Fibroblast of lung (primary cell): ENCODE measurements around the gene PIK3CB.

Source experiments
- EZH2 ChIP-seq: IDR thresholded peaks from 2 replicates; pipeline ENCODE4 v1.5.1; 2012; ENCODE audit warnings: low read length, control low read depth, mild to moderate bottlenecking; ENCODE audit errors: missing control alignments
- TF ChIP-seq, protein P1 (sequence below), 2 donors: IDR thresholded peaks in 1 of 2; conservative IDR thresholded peaks in 1 of 2; 1 replicate in 1 of 2; 2 replicates in 1 of 2; pipeline ENCODE4 v1.5.1; 2011 to 2012; ENCODE audit warnings: low read length in 2 of 2, control low read depth in 1 of 2, inconsistent platforms in 1 of 2, low read depth in 1 of 2, mild to moderate bottlenecking in 1 of 2

DNA sequence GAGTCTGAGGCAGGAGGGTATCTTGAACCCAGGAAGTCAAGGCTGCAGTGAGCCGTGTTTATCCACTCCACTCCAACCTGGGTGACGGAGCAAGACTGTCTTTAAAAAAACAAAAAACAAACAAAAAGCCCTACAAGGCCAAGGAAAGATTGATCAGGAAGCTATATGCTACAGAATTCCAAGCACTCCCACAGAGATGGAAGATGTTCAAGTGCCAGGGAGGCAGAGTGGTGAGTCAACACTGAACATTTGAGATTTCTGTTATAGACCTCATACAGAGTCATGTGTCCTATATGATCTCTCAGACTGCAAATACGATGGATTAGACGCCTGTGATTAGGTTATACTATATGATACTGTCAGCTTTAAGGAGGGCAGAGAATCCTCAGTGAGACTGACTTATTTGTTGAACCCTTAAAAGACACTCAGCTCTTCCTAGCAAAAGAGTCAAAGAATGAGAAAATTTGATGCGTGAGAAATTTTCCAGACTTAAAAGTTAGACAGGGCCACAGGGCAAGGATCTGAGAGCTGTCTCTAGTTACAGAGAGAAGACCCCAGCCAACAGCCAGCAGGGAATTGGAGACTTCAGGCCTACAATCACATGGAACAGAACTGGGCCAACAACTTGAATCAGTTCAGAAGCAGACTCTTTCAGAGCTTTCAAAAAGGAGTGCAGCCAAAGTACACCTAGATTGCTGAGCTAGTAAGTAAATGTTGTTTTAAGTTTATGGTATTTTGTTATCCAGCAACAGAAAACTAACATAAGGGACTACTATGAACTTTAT is 107.6 kb downstream of the PIK3CB start:
- TF ChIP-seq, protein P1, sequence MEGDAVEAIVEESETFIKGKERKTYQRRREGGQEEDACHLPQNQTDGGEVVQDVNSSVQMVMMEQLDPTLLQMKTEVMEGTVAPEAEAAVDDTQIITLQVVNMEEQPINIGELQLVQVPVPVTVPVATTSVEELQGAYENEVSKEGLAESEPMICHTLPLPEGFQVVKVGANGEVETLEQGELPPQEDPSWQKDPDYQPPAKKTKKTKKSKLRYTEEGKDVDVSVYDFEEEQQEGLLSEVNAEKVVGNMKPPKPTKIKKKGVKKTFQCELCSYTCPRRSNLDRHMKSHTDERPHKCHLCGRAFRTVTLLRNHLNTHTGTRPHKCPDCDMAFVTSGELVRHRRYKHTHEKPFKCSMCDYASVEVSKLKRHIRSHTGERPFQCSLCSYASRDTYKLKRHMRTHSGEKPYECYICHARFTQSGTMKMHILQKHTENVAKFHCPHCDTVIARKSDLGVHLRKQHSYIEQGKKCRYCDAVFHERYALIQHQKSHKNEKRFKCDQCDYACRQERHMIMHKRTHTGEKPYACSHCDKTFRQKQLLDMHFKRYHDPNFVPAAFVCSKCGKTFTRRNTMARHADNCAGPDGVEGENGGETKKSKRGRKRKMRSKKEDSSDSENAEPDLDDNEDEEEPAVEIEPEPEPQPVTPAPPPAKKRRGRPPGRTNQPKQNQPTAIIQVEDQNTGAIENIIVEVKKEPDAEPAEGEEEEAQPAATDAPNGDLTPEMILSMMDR (conservative IDR thresholded peaks at IDR 0.05 in 1 of 2, IDR thresholded peaks at IDR 0.05 in 1 of 2; ENCODE audit: low read depth in 1 of 2, low read length in 2 of 2), result no peak
- no peak for TF ChIP-seq EZH2
